Adrenal gland (tissue), 12 donors: ENCODE measurements around the gene TIMMDC1. TPM values are rescaled to one million over a fixed set of nuclear protein-coding genes. Genes with fewer than 3 reads are reported as not detected.
A peak's percentile ranks its signal among the peaks of the same experiment; 100 is the strongest.

ENCODE experiments used
- DNase-seq, 7 donors: peaks; one replicate each; pipeline ENCODE4 v3.0.0-alpha.2; 2019 to 2020
- H3K27ac ChIP-seq, 5 donors: fragments of 200-600 bp; sonication (generic) in 4 of 5; 1 replicate in 3 of 5; 2 replicates in 2 of 5; pipeline versions ENCODE4 v1.5.1 to v1.8.0; 2016 to 2020; ENCODE audit warnings: mild to moderate bottlenecking in 1 of 5
- H3K27me3 ChIP-seq: fragments of 200-600 bp; 2 replicates; pipeline ENCODE4 v1.8.0; 2021
- H3K36me3 ChIP-seq, 2 donors: fragments of 200-600 bp; replicated peaks in 1 of 2; 1 replicate in 1 of 2; 2 replicates in 1 of 2; pipeline versions ENCODE4 v1.5.1 to v1.8.0; 2018 to 2022
- H3K4me1 ChIP-seq, 2 donors: fragments of 200-600 bp; replicated peaks in 1 of 2; 1 replicate in 1 of 2; 2 replicates in 1 of 2; pipeline versions ENCODE4 v1.5.1 to v1.8.0; 2018 to 2021
- H3K4me3 ChIP-seq, 4 donors: fragments of 200-600 bp; sonication (generic) in 3 of 4; one replicate each; pipeline ENCODE4 v1.5.1; 2016 to 2018
- H3K9me3 ChIP-seq, 3 donors: fragments of 200-600 bp; sonication (generic) in 1 of 3; replicated peaks in 1 of 3; 1 replicate in 2 of 3; 2 replicates in 1 of 3; pipeline versions ENCODE4 v1.5.1 to v1.8.0; 2016 to 2021
- CTCF ChIP-seq, 6 experiments: fragments of 450-650 bp in 4 of 6; fragments of 200-600 bp in 2 of 6; sonication (generic) in 1 of 6; IDR thresholded peaks; 1 replicate in 5 of 6; 2 replicates in 1 of 6; pipeline versions ENCODE4 v1.5.1 to v1.8.0; 2016 to 2021; ENCODE audit warnings: antibody characterized with exemption in 6 of 6, mild to moderate bottlenecking in 2 of 6, moderate library complexity in 1 of 6
- POLR2A ChIP-seq, 2 donors: fragments of 450-650 bp; IDR thresholded peaks; one replicate each; pipeline ENCODE4 v1.6.1; 2017; ENCODE audit warnings: antibody characterized with exemption in 2 of 2, mild to moderate bottlenecking in 2 of 2, moderate library complexity in 1 of 2
- WGBS, 4 donors: extraction: QIAGEN DNeasy Blood & Tissue Kit in 2 of 4; methylation state at CpG; one replicate each; pipeline versions ENCODE4 v1.1.5 to v1.1.7; 2013 to 2017; 5-methylcytosine and 5-hydroxymethylcytosine counted together
- intact Hi-C, 2 donors: fragments of 100-400 bp; cut with DNase I; formaldehyde crosslinking; loops; one replicate each; pipeline versions ENCODE4 v1.14.1 to v1.15.0; 2022 to 2023
- polyA plus RNA-seq, 3 donors: library from polyadenylated mRNA; stranded (reverse); fragments of 200-250 nt in 2 of 3; fragments of 350-450 nt in 1 of 3; fragmentation: Illumina TruSeq in 1 of 3; extraction: RNeasy Lipid Tissue Mini Kit (QIAGEN cat#74804) in 1 of 3; gene quantifications; one replicate each; pipeline ENCODE4 v1.2.3, GENCODE V29; 2013 to 2014
- total RNA-seq, 9 donors: library from RNA; depleted of rRNA in 4 of 9; stranded (reverse); fragments of >200 nt in 4 of 9; fragments of 120-200 nt in 1 of 9; fragmentation: NEBNext Ultra II Directional in 1 of 9; extraction: Animal tissue kit (Norgen Biotek cat#: 25700) in 1 of 9; gene quantifications; one replicate each; pipeline versions ENCODE4 v1.1.0 to v1.2.4, GENCODE V29; 2013 to 2023
- donor health status: healthy with polysubstance abuse.
- donor health status: Bipolar disorder and iron deficiency.
- donor health status: DM: yes; HTN: yes; CAD: no.
- donor health status: DM: no; HTN: no; CAD: no.
- donor health status: DM: no; HTN: no; CAD: no.
- donor health status: DM: yes; HTN: yes; CAD: no.

The TIMMDC1 gene
- total and polyA plus RNA-seq, 12 donors = 53.9 to 147 (median 91.3) TPM

GRCh38 chr3:119494597-119494996 lies 3.8 kb upstream of the TIMMDC1 start:
- Histone ChIP-seq H3K4me1 (peaks cover 5 to 12% of the 10 kb centered on the region in 2 donors), H3K9me3 (no peaks in the 10 kb centered on the region), H3K27ac (no peak overlapping the region), H3K36me3 (peaks cover 0 to 9% of the 10 kb centered on the region in 2 donors), H3K27me3 (no peaks in the 10 kb centered on the region), H3K4me3 (no peak overlapping the region)
- DNase-seq = no peak
- 79 to 89% (median 83%) methylated on average over 2 of the region's 2 CpGs for WGBS, 4 donors
- intact Hi-C loops = no loop called here
- TF ChIP-seq CTCF (IDR thresholded peaks at IDR 0.05) = peak in 1 of 6 experiments; percentile 4
- TF ChIP-seq POLR2A (IDR thresholded peaks at IDR 0.05) = no peak

DNA sequence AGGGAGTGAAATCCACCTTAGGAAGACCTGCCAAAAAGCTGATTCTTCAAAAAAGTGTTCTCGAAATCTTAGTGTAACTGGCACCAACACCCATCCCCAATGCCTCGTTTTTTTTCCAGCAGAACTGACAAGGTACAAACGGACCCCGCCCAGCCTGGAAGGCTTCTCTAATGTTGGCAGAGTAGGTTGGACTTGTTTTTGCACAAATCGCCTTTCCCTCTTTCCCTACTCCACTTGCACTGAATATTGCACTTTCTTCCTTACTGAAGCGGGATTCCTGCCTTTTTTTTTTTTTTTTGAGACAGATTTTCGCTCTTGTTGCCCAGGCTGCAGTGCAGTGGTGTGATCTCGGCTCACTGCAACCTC lies 544 bp upstream of the TIMMDC1 start:
- intact Hi-C loops = no loop called here
- Histone ChIP-seq H3K27ac (peak overlapping the region; percentile 94 to 99 (median 98)), H3K4me3 (peak overlapping the region; percentile 48 to 98 (median 76)), H3K36me3 (peaks cover 0 to 2% of the 10 kb centered on the region in 2 donors), H3K27me3 (no peaks in the 10 kb centered on the region), H3K4me1 (peaks cover 16 to 31% of the 10 kb centered on the region in 2 donors), H3K9me3 (no peaks in the 10 kb centered on the region)
- WGBS, 4 donors = 5 to 9% (median 7%) methylated on average over 6 to 8 of the region's 8 CpGs
- TF ChIP-seq POLR2A (IDR thresholded peaks at IDR 0.05) = no peak
- TF ChIP-seq CTCF (IDR thresholded peaks at IDR 0.05) = no peak
- peak in 6 of 7 donors; percentile 20 to 63 (median 33) for DNase-seq

- Histone ChIP-seq H3K4me3 (peak overlapping the region in 1 of 4 donors; percentile 12), H3K4me1 (peaks cover 16 to 31% of the 10 kb centered on the region in 2 donors), H3K36me3 (peaks cover 0 to 8% of the 10 kb centered on the region in 2 donors), H3K9me3 (no peaks in the 10 kb centered on the region), H3K27me3 (no peaks in the 10 kb centered on the region), H3K27ac (peak overlapping the region in 1 of 5 donors; percentile 22)
- intact Hi-C loops = no loop called here
- no peak for DNase-seq
- no peak for TF ChIP-seq CTCF (IDR thresholded peaks at IDR 0.05)
- TF ChIP-seq POLR2A (IDR thresholded peaks at IDR 0.05) = no peak
- 75 to 88% (median 85%) methylated on average over 4 of the region's 4 CpGs for WGBS, 4 donors
Observed at GRCh38 chr3:119500265-119500664, 1.9 kb downstream of the TIMMDC1 start.

GRCh38 chr3:119500901-119501300 lies 2.6 kb downstream of the TIMMDC1 start:
- Histone ChIP-seq H3K4me3 (no peak overlapping the region), H3K27me3 (no peaks in the 10 kb centered on the region), H3K4me1 (peaks cover 16 to 31% of the 10 kb centered on the region in 2 donors), H3K27ac (no peak overlapping the region), H3K36me3 (peaks cover 0 to 8% of the 10 kb centered on the region in 2 donors), H3K9me3 (no peaks in the 10 kb centered on the region)
- no peak for TF ChIP-seq POLR2A (IDR thresholded peaks at IDR 0.05)
- no peak for TF ChIP-seq CTCF (IDR thresholded peaks at IDR 0.05)
- WGBS, 4 donors = 55 to 67% (median 57%) methylated on average over 2 of the region's 2 CpGs
- DNase-seq = no peak
- intact Hi-C loops = no loop called here
